ENCODE results near the gene PRDM16. TPM values are rescaled to one million over a fixed set of nuclear protein-coding genes. Genes with fewer than 3 reads are reported as not detected.

Gene PRDM16
- polyA plus RNA-seq, 1 experiment = 0.06 TPM

- DNase-seq (ENCODE audit: low read depth, low spot score) = no peak
- no peak overlapping the region for H3K27ac ChIP-seq (ENCODE audit: low read depth, low read length)
- no peaks in the 10 kb centered on the region; the same call in 1 of the 2 replicates for H3K9me3 ChIP-seq (ENCODE audit: control insufficient read depth, insufficient read depth, low read length)
- CTCF ChIA-PET = no interaction called here
- no peak overlapping the region for H3K4me3 ChIP-seq (ENCODE audit: low read depth, low read length)
- peaks cover 17% of the 10 kb centered on the region for H3K27me3 ChIP-seq (ENCODE audit: control insufficient read depth, insufficient read depth, low read length)
- POLR2A ChIA-PET = no interaction called here
- TF ChIP-seq CTCF (IDR thresholded peaks at IDR 0.05; ENCODE audit: low read depth, low read length) = no peak
Measured at GRCh38 chr1:3387401-3387800, 318.4 kb downstream of the PRDM16 start.

GRCh38 chr1:3389093-3389833 is 320.3 kb downstream of the PRDM16 start:
- CTCF ChIA-PET = no interaction called here
- no peak overlapping the region for H3K4me3 ChIP-seq (ENCODE audit: low read depth, low read length)
- no peak for TF ChIP-seq CTCF (IDR thresholded peaks at IDR 0.05; ENCODE audit: low read depth, low read length)
- no peak overlapping the region for H3K27ac ChIP-seq (ENCODE audit: low read depth, low read length)
- no peaks in the 10 kb centered on the region; the same call in 1 of the 2 replicates for H3K9me3 ChIP-seq (ENCODE audit: control insufficient read depth, insufficient read depth, low read length)
- peaks cover 33% of the 10 kb centered on the region for H3K27me3 ChIP-seq (ENCODE audit: control insufficient read depth, insufficient read depth, low read length)
- no peak for DNase-seq (ENCODE audit: low read depth, low spot score)
- POLR2A ChIA-PET = no interaction called here

GRCh38 chr1:3390291-3390690 is 321.3 kb downstream of the PRDM16 start:
- Histone ChIP-seq H3K27me3 (ENCODE audit: control insufficient read depth, insufficient read depth, low read length) (peaks cover 36% of the 10 kb centered on the region), H3K4me3 (ENCODE audit: low read depth, low read length) (no peak overlapping the region), H3K27ac (ENCODE audit: low read depth, low read length) (no peak overlapping the region), H3K9me3 (ENCODE audit: control insufficient read depth, insufficient read depth, low read length) (no peaks in the 10 kb centered on the region; the same call in 1 of the 2 replicates)
- DNase-seq (ENCODE audit: low read depth, low spot score) = no peak
- ChIA-PET POLR2A (no interaction called here), CTCF (no interaction called here)
- no peak for TF ChIP-seq CTCF (IDR thresholded peaks at IDR 0.05; ENCODE audit: low read depth, low read length)

GRCh38 chr1:3391711-3392110 is 322.7 kb downstream of the PRDM16 start:
- Histone ChIP-seq H3K27me3 (ENCODE audit: control insufficient read depth, insufficient read depth, low read length) (peaks cover 41% of the 10 kb centered on the region), H3K9me3 (ENCODE audit: control insufficient read depth, insufficient read depth, low read length) (no peaks in the 10 kb centered on the region; the same call in 1 of the 2 replicates), H3K4me3 (ENCODE audit: low read depth, low read length) (no peak overlapping the region), H3K27ac (ENCODE audit: low read depth, low read length) (no peak overlapping the region)
- no peak for TF ChIP-seq CTCF (IDR thresholded peaks at IDR 0.05; ENCODE audit: low read depth, low read length)
- no peak for DNase-seq (ENCODE audit: low read depth, low spot score)
- POLR2A ChIA-PET = no interaction called here
- CTCF ChIA-PET = interaction anchor here (0.6 kb wide), 1 partner anchor 214 kb away, joined by 3 read pairs; no protein-coding TSS in a partner anchor

All from AG04450 (cell line).